SK-N-SH treated with all-trans-retinoic acid at 6 μM for 48 hours (cell line): ENCODE results near the gene SCGB3A1.

ENCODE experiments used
- TCF4 ChIP-seq: fragments of 250-450 bp; sonication (Bioruptor Pico); IDR thresholded peaks from 2 replicates; pipeline ENCODE4 v1.8.0; 2021; ENCODE audit warnings: mild to moderate bottlenecking, moderate library complexity, borderline replicate concordance
- ZFP30 ChIP-seq: fragments of 450-650 bp; formaldehyde crosslinking; IDR thresholded peaks from 2 replicates; pipeline ENCODE4 v1.5.0; 2022; ENCODE audit warnings: mild to moderate bottlenecking, moderate library complexity

- TF ChIP-seq ZFP30 (CRISPR knock-in tag) (no peak), TCF4 (CRISPR knock-in tag) (no peak)
Measured at GRCh38 chr5:180557217-180557809, 34.0 kb downstream of the SCGB3A1 start.
